Measurements from ENCODE around the gene MIER2.
"Not testable (repeated sequence)": the region's sequence is repeated elsewhere in the genome, so short reads cannot be mapped to it uniquely, and the experiment has no call there.

MIER2 gene, protein sequence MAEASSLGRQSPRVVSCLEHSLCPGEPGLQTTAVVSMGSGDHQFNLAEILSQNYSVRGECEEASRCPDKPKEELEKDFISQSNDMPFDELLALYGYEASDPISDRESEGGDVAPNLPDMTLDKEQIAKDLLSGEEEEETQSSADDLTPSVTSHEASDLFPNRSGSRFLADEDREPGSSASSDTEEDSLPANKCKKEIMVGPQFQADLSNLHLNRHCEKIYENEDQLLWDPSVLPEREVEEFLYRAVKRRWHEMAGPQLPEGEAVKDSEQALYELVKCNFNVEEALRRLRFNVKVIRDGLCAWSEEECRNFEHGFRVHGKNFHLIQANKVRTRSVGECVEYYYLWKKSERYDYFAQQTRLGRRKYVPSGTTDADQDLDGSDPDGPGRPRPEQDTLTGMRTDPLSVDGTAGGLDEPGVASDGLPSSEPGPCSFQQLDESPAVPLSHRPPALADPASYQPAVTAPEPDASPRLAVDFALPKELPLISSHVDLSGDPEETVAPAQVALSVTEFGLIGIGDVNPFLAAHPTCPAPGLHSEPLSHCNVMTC

DNA sequence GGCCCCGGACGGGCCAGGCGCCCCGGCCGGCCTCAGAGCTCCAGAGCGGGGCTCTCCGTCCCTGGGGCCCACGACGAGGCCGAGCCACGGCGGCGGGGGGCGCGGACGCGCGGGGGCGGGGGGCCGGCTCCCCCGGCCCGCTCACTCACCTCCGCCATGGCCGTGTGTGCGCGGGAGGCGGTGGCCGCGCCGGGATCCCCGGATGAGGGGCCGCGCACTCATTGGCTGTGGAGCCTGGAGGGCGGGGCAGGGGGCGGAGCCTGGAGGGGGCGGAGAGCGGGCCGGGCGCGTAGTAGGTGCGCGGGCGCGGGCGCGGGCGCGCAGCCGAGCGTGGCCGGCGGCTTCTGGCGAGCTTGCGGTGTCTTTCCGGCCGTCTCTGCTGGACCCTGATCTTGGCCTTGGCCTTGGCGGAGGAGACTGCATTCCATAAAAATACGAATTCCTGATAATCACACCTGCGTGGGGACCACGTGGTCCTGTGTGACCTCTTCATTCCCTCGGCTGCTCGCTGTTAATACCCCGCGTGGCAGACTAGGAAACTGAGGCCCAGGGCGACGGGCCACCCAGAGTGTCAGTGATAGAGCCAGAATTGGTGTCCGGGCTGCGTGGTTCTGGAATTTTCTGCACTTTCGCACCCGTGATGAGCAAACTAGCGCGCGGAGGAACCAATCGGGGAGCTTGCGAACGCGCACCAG, at the start of gene MIER2:
TSS of gene MIER2 (minus strand) at position 172 of the 695 bp plus-strand sequence. CDS start at position 158, 14 bp downstream.
- DNase-seq (ENCODE audit: low spot score): peak; percentile 71

DNA sequence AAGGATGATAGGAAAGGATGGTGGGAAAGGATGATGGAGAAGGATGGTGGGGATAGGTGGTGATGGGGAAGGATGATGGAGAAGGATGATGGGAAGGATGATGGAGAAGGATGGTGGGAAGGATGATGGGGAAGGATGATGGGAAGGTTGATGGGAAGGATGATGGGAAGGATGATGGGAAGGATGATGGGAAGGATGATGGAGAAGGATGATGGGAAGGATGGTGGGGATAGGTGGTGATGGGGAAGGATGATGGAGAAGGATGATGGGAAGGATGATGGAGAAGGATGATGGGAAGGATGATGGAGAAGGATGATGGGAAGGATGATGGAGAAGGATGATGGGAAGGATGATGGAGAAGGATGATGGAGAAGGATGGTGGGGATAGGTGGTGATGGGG, 49.0 kb upstream of the MIER2 start:
- DNase-seq (ENCODE audit: low spot score): not testable (repeated sequence)

DNA sequence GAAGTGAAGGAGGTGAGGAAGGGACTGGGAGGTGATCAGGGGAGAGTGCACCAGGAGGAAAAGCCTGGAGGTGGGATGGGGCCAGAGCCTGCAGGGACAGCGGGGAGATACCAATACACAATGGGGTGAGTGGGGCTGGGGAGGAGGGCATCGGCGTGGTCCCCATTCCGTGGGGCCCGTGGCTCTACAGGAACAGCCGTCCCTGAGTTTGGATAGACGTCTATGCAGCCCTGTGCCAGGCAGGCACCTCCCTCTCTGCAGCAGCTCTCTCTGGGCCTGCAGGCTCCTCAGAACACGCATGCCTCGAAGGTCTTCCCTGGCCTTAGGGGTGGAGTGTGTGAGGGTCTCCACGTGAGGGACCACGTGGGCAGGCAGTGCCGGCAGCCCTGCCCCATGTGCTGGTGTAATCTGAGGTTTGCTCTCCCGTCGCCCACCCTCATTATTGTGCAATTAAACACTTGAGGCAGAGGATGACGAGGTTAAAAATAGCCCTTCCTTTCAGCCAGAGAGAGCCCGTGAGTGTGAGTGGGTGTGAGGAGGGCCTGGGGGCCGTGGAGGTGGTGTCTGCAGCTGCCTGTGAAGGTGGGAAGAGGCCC, 47.9 kb upstream of the MIER2 start:
- no peak for DNase-seq (ENCODE audit: low spot score)

DNA sequence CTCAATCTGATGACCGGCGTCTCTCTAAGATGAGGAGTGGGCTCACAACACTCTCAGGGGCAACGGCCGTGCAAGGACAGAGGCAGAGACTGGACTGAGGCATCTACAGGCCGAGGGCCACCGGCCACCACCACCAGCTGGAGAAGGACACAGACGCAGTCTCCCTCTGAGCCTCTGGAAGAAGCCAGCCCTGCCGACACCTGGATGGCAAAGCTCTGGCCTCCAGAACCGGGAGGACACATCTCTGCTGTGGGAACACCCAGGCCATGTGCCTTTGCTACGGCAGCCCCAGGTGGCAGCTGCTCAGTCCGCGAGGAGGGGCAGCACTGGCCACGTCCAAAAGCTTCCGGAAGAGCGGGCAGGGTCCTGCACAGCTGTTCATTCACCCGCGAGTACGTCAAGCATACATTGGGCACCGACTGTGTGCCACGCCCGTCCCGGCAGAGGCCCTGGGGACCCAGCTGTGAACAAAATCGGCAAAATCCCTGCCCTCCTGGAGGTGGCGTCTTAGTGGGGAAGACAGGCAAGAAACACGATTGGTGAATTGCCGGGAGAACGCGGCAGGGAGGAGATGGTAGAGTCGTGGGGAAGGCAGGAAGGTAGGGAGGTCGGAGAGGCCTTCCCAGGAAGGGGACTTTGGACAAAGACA, 47.3 kb upstream of the MIER2 start:
- DNase-seq (ENCODE audit: low spot score): no peak

DNA sequence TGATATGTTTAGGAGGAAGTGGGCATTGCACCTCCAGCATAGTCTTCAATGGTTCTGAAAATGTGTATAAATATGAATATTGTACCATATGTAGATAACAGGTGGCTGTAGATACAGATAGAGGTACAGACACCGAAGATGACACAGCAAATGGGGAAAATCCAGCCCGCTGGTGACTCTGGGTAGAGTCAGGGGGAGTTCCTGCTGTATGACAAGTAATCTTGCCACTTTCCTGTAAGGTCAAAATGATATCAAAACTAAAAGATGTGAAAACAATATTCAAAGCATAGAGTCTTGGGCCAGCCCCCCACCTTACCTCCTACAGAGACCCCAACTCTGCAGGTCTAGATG, 46.6 kb upstream of the MIER2 start:
- no peak for DNase-seq (ENCODE audit: low spot score)

DNA sequence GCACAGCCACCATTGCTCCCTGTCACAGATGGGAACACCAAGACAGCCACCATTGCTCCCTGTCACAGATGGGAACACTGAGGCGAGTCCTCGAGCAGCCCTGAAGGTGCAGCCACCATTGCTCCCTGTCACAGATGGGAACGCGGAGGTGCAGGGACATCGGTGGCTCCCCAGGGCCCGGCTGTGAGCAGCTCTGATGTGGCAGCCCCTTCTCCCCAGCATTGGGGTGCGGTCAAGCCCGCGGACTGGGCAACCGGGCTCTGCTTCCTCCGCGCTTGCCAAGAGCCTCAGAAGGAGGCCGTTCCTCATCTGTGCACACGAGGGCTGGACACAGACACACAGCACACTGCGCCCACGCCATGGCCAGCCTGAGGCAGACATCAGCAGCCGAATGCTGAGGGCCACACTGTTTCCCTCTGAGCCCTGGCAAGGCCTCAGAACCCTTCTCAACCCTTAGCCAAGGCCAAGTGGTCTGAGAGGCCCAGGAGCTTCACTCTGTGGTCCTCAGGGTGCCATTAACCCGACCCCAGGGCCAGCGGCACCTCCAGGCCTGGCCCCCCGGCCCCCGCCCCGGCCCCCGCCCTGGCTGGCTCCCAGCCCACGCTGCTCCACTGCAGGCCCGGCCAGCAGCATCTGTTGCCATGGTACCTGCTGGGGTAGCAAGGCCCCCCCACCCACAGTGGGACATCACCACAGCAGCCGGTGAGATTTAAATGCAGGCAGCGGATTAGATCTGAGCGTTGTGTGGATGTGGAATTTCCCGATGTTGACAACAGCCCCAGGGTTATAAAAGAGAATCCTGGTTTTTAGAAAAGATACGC, 46.0 kb upstream of the MIER2 start:
- no peak for DNase-seq (ENCODE audit: low spot score)

DNA sequence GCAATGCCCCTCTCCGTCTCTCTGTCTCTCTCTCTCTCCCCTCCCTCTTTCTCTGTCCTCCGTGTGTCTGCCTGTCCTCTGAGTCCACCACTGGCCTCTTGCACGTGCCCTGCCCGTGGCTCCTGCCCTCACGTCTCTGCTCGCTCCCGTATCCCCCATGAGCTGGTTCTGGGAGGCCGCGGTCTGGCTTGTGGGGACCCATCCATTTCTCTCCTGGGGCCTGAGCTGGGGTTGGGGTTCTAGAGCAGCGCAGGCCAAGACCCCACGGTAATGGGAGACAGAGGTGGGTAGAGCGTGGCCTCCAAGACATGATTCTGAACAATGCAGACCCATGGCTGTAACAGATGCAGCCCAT, 45.3 kb upstream of the MIER2 start:
- DNase-seq (ENCODE audit: low spot score): no peak

DNA sequence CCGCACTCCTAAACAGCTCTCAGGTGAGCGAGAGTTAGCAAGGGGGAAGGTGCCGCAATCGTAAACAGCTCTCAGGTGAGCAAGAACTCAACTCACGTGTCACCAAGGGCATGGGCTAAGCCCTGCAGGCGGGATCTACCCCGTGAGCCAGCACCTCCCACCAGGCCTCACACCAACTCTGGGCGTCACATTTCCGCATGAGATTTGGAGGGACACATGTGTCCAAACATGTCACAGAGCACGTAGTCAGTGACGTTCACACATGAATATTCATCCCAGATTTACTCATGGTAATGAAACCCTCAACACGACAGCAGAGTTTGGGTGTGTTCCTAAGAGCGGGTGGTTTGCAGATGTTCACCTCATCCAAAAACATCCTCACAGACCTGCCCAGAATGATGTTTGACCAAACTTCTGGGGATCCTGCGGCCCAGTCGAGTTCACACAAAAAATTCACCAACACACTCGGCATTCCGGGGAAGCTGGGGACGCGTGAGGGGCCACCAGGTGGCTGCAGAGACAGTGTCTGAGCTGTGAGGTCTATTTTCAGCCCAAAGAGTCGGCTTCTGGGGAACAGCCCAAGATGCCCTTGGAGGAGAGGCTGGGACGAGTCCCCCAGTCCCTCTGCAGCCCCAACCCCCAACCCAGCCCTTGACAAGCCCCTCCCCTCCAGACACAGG, 44.8 kb upstream of the MIER2 start:
- no peak for DNase-seq (ENCODE audit: low spot score)

DNA sequence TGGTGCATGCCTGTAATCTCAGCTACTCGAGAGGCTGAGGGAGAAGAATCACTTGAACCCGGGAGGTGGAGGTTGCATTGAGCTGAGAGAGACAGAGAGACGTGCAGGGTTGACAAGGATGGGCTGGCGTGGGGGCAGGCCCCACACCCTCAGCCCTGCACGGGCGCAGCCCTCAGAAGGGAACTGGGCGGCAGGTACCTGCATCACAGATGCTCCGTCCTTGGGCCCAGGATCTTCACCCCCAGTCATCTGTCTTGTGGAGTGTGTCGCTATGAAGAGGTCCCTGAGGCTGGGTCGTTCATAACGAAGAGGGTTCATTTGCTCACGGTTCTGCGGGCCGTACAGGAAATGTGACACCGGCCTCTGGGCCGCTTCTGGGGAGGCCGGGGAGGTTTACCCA, 44.1 kb upstream of the MIER2 start:
- DNase-seq (ENCODE audit: low spot score): no peak

DNA sequence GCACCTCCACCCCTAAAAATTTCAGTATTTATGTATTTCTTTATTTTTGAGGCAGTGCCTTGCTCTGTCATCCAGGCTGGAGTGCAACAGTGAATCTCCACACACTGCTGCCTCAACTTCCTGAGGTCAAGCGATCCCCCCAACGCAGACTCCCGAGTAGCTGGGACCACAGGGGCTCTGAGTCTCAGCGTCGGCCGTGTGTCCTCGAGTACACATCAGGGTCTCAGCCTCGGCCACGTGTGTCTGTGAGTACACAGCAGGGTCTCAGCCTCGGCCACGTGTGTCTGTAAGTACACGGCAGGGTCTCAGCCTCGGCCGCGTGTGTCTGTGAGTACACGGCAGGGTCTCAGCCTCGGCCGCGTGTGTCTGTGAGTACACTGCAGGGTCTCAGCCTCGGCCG, 43.2 kb upstream of the MIER2 start:
- DNase-seq (ENCODE audit: low spot score): no peak

DNA sequence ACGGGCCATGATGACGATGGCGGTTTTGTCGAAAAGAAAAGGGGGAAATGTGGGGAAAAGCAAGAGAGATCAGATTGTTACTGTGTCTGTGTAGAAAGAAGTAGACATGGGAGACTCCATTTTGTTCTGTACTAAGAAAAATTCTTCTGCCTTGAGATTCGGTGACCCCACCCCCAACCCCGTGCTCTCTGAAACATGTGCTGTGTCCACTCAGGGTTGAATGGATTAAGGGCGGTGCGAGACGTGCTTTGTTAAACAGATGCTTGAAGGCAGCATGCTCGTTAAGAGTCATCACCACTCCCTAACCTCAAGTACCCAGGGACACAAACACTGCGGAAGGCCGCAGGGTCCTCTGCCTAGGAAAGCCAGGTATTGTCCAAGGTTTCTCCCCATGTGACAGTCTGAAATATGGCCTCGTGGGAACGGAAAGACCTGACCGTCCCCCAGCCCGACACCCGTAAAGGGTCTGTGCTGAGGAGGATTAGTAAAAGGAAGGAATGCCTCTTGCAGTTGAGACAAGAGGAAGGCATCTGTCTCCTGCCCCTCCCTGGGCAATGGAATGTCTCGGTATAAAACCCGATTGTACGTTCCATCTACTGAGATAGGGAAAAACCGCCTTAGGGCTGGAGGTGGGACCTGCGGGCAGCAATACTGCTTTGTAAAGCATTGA, 42.2 kb upstream of the MIER2 start:
- not testable (repeated sequence) for DNase-seq (ENCODE audit: low spot score)

DNA sequence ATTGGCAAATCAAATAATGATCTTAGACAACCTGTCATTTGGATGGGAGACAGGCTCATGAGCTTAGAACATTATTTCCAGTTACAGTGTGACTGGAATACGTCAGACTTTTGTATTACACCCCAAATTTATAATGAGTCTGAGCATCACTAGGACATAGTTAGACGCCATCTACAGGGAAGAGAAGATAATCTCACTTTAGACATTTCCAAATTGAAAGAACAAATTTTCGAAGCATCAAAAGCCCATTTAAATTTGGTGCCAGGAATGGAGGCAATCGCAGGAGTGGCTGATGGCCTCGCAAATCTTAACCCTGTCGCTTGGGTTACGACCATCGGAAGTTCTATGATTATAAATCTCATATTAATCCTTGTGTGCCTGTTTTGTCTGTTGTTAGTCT, 41.6 kb upstream of the MIER2 start:
- DNase-seq (ENCODE audit: low spot score): not testable (repeated sequence)

DNA sequence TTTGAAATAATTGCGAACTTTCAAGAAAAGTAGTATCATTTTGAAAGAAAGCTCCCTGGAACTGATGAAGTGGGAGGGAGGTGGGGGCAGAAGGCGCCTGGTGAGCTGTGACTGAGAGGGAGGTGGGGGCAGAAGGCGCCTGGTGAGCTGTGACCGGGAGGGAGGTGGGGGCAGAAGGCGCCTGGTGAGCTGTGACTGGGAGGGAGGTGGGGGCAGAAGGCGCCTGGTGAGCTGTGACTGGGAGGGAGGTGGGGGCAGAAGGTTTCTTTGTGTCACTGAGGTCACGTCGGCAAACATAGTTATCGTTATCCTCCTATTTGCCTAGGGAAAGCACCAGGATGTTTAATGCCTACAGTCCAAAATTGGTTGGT, 40.2 kb upstream of the MIER2 start:
- DNase-seq (ENCODE audit: low spot score): no peak

DNA sequence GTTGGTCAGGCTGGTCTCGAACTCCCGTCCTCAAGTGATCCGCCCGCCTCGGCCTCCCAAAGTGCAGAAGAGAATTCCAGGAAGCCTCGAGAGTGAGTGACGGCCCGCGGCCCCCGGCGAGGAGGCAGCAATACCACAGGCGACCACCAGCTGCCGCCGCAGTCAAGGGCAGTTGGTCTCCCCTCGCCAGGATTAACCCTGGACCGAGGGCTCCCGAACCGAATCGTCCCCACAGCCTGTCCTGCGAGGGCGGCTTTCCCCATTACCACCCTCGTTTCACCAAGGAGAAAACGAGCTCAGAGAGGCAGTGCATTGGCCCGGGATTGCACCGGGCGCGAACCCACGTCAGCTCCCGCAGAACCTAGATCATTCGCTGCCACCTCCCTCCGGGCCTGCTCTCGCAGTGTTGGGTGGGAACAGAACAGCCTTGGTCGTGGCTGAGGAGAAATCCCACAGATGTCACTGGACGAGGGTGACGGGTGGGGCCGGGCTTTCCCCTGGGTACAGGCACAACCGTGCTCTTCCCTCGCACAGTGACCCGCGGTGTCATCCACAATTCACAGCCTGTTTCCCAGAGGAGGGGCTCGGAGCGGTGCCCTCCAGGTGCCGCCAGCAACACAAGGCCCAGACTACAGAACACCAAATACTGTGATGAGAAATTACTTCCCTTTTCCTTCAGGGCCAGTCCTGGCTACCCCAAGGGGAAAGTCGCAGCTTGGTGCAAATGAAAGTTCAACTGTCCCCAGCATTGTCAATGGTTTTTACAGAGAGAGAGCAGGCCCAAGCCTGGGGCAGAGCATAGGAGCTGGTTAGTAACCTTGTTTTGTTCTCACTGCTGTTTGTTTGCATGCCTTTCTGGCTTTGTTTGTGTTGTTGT, 39.6 kb upstream of the MIER2 start:
- no peak for DNase-seq (ENCODE audit: low spot score)

DNA sequence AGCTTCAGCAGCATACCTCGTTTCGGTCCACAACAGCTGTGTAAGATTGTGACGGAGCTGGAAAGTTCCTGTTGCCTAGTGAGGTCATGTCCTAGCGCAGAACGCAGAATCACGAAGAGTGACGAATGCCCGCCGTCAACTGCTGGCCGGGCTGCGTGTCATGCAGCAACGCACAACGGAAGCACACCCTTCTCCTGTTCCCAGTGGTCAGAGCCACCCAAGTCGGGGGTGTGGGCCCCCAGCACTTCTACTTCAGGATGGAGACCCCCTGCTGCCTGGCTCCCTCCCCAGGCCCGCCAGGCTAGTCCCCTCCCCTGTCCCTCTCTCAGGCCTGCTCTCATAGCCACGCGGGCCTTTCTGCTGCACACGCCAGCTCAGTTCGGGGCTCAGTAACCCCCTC, 38.4 kb upstream of the MIER2 start:
- no peak for DNase-seq (ENCODE audit: low spot score)

DNA sequence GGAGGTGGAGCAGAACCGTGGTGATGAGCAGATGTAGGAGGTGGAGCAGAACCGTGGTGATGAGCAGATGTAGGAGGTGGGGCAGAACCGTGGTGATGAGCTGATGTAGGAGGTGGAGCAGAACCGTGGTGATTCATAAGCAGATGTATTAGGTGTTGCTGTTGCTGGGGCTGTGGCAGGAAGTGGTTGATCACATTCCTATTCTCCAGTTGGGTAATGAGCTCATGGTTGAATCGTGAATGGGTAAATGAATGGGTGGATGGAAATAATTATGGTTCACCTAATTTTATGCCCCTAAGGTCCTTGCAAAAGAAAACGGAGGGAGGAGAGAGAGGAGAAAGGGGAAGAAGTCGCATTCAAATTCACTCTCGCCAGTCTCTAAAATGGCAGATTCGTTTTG, 38.0 kb upstream of the MIER2 start:
- DNase-seq (ENCODE audit: low spot score): not testable (repeated sequence)

DNA sequence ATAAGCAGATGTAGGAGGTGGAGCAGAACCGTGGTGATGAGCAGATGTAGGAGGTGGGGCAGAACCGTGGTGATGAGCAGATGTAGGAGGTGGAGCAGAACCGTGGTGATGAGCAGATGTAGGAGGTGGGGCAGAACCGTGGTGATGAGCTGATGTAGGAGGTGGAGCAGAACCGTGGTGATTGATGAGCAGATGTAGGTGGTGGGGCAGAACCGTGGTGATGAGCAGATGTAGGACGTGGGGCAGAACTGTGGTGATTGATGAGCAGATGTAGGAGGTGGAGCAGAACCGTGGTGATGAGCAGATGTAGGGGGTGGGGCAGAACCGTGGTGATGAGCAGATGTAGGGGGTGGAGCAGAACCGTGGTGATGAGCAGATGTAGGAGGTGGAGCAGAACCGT, 37.3 kb upstream of the MIER2 start:
- DNase-seq (ENCODE audit: low spot score): not testable (repeated sequence)

DNA sequence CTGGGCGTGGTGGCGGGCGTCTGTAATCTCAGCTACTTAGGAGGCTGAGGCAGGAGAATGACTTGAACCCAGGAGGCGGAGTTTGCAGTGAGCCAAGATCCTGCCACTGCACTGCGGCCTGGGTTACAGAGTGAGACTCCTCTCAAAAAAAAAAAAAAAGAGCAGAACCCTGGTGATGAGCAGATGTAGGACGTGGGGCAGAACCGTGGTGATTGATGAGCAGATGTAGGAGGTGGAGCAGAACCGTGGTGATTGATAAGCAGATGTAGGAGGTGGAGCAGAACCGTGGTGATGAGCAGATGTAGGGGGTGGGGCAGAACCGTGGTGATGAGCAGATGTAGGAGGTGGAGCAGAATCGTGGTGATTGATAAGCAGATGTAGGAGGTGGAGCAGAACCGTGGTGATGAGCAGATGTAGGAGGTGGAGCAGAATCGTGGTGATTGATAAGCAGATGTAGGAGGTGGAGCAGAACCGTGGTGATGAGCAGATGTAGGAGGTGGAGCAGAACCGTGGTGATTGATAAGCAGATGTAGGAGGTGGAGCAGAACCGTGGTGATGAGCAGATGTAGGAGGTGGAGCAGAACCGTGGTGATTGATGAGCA, 36.1 kb upstream of the MIER2 start:
- not testable (repeated sequence) for DNase-seq (ENCODE audit: low spot score)

DNA sequence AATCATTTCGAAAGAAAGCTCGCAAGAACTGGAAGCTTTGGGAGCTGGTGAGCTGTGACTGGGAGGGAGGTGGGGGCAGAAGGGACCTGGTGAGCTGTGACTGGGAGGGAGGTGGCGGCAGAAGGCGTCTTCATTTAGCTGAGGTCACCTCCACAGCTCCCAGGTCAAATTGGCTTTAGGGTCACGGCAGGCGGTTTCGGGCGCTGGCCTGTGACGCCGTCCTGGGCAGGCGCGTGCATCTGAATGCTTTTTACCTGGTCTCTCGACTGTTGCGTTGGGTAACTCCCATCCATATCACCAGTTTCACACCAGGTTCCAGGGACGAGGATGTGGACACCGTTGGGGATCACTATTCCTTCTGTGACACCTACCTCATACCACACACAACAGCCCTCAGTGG, 35.2 kb upstream of the MIER2 start:
- DNase-seq (ENCODE audit: low spot score): no peak

Data from hematopoietic multipotent progenitor cell treated with erythropoietin and hydrocortisone succinate and interleukin-3 and kit ligand, for 17 days (in vitro differentiated cells).